ENCODE data around the gene KCNN2. TPM values are rescaled to one million over a fixed set of nuclear protein-coding genes. Genes with fewer than 3 reads are reported as not detected.

KCNN2 gene
- total and polyA plus RNA-seq, 10 of the 15 experiments (the other 5 are each of a cell fraction or from before 2014, with no cell fraction given), result 0.21 to 3.6 (median 0.79) TPM

DNA sequence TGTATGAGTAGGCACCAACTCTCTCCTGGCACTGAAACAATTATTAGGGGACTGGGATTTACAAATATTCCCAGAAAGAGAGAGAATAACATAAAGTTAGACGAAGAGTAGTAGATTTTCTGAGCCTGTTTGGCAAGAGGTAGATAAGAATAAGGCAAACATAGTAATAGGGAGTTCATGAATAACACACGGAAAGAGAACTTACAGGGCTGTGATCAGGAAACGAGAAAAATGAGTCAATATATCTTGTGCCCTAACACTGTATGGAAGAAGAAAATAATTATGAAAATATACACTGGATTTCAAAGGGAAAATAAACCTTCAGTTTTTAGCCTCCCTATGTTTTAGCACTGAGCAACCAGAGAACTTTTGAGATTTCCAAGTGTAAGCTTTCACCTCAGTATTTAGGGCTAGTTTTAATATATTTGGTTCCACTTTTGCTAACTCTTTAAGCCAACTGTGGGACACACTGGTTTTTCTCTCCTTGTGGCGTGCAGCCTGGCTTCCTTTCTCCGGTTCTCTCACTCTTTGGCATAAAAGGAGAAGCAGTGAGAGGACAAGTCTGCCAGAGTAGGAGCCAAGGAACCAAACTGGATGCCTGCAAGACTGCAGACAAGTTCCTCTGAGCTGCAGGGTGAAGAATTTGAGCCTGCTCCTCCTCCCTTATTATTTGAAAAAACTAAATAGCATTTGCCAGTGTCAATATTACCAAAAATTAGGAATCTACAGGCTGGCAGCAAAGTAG lies 6.6 kb upstream of the KCNN2 start (continued):
- TF ChIP-seq, protein P1, sequence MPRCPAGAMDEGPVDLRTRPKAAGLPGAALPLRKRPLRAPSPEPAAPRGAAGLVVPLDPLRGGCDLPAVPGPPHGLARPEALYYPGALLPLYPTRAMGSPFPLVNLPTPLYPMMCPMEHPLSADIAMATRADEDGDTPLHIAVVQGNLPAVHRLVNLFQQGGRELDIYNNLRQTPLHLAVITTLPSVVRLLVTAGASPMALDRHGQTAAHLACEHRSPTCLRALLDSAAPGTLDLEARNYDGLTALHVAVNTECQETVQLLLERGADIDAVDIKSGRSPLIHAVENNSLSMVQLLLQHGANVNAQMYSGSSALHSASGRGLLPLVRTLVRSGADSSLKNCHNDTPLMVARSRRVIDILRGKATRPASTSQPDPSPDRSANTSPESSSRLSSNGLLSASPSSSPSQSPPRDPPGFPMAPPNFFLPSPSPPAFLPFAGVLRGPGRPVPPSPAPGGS (IDR thresholded peaks at IDR 0.05; ENCODE audit: borderline replicate concordance, insufficient read depth, low read depth, low read length, poor library complexity, severe bottlenecking), result no peak
- TF ChIP-seq TBL1XR1 (IDR thresholded peaks at IDR 0.05; ENCODE audit: low read depth, low read length) (no peak), CREB1 (IDR thresholded peaks at IDR 0.05; ENCODE audit: low read depth) (no peak), NFYA (IDR thresholded peaks at IDR 0.05; ENCODE audit: borderline replicate concordance, low read depth, low read length) (no peak), EZH2 (IDR thresholded peaks at IDR 0.05; ENCODE audit: borderline replicate concordance, control insufficient read depth, low read depth, low read length) (no peak), SMAD5 (IDR thresholded peaks at IDR 0.05; ENCODE audit: low read depth) (no peak), ATF7 (IDR thresholded peaks at IDR 0.05; ENCODE audit: low read depth) (no peak), ZNF24 (IDR thresholded peaks at IDR 0.05) (no peak)
- TF ChIP-seq, protein P2, sequence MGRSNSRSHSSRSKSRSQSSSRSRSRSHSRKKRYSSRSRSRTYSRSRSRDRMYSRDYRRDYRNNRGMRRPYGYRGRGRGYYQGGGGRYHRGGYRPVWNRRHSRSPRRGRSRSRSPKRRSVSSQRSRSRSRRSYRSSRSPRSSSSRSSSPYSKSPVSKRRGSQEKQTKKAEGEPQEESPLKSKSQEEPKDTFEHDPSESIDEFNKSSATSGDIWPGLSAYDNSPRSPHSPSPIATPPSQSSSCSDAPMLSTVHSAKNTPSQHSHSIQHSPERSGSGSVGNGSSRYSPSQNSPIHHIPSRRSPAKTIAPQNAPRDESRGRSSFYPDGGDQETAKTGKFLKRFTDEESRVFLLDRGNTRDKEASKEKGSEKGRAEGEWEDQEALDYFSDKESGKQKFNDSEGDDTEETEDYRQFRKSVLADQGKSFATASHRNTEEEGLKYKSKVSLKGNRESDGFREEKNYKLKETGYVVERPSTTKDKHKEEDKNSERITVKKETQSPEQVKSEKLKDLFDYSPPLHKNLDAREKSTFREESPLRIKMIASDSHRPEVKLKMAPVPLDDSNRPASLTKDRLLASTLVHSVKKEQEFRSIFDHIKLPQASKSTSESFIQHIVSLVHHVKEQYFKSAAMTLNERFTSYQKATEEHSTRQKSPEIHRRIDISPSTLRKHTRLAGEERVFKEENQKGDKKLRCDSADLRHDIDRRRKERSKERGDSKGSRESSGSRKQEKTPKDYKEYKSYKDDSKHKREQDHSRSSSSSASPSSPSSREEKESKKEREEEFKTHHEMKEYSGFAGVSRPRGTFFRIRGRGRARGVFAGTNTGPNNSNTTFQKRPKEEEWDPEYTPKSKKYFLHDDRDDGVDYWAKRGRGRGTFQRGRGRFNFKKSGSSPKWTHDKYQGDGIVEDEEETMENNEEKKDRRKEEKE (IDR thresholded peaks at IDR 0.05), result no peak
- TF ChIP-seq, protein P3, sequence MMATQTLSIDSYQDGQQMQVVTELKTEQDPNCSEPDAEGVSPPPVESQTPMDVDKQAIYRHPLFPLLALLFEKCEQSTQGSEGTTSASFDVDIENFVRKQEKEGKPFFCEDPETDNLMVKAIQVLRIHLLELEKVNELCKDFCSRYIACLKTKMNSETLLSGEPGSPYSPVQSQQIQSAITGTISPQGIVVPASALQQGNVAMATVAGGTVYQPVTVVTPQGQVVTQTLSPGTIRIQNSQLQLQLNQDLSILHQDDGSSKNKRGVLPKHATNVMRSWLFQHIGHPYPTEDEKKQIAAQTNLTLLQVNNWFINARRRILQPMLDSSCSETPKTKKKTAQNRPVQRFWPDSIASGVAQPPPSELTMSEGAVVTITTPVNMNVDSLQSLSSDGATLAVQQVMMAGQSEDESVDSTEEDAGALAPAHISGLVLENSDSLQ (IDR thresholded peaks at IDR 0.05), result no peak
